ENCODE data around the gene MEP1B. TPM values are rescaled to one million over a fixed set of nuclear protein-coding genes. Genes with fewer than 3 reads are reported as not detected.

The MEP1B gene
- total RNA-seq, 1 donor from 2014 or later: not detected

GRCh38 chr18:32243358-32243757 lies 53.5 kb downstream of the MEP1B start:
- Histone ChIP-seq H3K4me1 (ENCODE audit: control insufficient read depth in 3 of 3, insufficient read depth in 3 of 3, low read length in 3 of 3) (no peaks in the 10 kb centered on the region), H3K4me3 (ENCODE audit: low read length in 3 of 3) (no peak overlapping the region), H3K9me3 (ENCODE audit: control insufficient read depth in 3 of 3, low read length in 3 of 3) (no peaks in the 10 kb centered on the region), H3K27ac (ENCODE audit: low read depth, low read length) (no peak overlapping the region), H3K27me3 (ENCODE audit: control insufficient read depth in 3 of 3, insufficient read depth in 3 of 3, low read length in 3 of 3) (no peaks in the 10 kb centered on the region), H3K36me3 (ENCODE audit: control insufficient read depth in 3 of 3, insufficient read depth in 3 of 3, low read length in 3 of 3) (no peaks in the 10 kb centered on the region), H3K9ac (ENCODE audit: low read depth in 1 of 3, low read length in 3 of 3) (no peak overlapping the region)

DNA sequence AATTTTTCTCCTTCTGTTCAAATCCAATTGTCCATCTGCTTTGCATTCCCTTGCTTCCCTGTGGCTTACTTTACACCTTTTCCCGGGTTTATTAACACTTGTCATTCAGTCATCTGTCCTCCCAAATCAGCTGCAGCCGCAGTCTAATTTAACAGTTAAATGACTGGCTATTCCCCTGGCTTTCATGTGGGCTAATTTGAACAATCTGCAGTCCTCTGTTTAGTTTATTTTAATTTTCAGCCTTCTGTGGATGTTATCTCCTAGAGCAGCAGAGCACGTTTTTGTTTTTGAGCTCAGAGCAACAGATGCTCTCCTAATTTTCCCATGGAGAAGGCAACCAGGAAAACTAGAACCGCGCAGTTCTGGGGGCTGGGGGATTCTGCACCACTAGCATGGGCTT lies 55.0 kb downstream of the MEP1B start:
- Histone ChIP-seq H3K27ac (ENCODE audit: low read depth, low read length) (no peak overlapping the region), H3K27me3 (ENCODE audit: control insufficient read depth in 3 of 3, insufficient read depth in 3 of 3, low read length in 3 of 3) (no peaks in the 10 kb centered on the region), H3K4me3 (ENCODE audit: low read length in 3 of 3) (no peak overlapping the region), H3K4me1 (ENCODE audit: control insufficient read depth in 3 of 3, insufficient read depth in 3 of 3, low read length in 3 of 3) (no peaks in the 10 kb centered on the region), H3K9ac (ENCODE audit: low read depth in 1 of 3, low read length in 3 of 3) (no peak overlapping the region), H3K9me3 (ENCODE audit: control insufficient read depth in 3 of 3, low read length in 3 of 3) (no peaks in the 10 kb centered on the region), H3K36me3 (ENCODE audit: control insufficient read depth in 3 of 3, insufficient read depth in 3 of 3, low read length in 3 of 3) (no peaks in the 10 kb centered on the region)

DNA sequence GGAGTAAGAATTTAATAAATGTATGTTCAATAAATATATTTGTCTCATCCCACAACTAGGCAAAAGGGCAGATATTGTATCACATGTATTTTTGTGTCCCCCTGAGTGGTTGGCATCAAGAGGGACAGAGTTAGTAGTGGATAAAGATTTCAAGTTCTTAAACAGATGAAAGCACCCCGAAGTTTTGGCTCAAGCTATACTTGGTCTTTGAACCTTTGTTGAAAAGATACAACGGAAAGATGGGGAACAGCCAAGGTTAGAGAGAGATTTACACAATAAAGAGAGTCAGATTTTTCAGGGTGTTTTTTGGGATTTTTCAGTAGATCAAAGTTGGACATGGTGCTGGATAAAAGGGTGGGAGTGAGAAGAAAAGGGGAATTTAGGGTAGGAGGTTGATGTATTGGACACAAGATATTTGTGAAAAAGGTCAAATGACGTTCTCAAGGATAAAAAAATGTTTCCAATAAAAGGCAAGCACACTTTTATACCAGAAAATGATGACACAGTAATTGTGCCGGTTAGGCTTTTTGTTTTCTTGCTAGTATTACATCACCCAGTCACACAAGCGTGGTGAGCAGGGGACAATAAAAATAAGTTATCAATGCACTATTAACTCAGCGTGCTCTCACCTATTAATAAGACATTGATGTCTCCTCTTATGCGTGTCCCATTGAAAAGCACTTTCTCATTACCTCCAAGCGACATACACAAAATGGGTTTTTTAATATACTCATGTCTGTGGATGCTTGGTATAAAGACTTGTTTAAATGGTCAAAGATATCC lies 59.5 kb downstream of the MEP1B start:
- Histone ChIP-seq H3K9ac (ENCODE audit: low read depth in 1 of 3, low read length in 3 of 3) (no peak overlapping the region), H3K4me3 (ENCODE audit: low read length in 3 of 3) (no peak overlapping the region), H3K27me3 (ENCODE audit: control insufficient read depth in 3 of 3, insufficient read depth in 3 of 3, low read length in 3 of 3) (no peaks in the 10 kb centered on the region), H3K27ac (ENCODE audit: low read depth, low read length) (no peak overlapping the region), H3K9me3 (ENCODE audit: control insufficient read depth in 3 of 3, low read length in 3 of 3) (no peaks in the 10 kb centered on the region), H3K4me1 (ENCODE audit: control insufficient read depth in 3 of 3, insufficient read depth in 3 of 3, low read length in 3 of 3) (no peaks in the 10 kb centered on the region), H3K36me3 (ENCODE audit: control insufficient read depth in 3 of 3, insufficient read depth in 3 of 3, low read length in 3 of 3) (no peaks in the 10 kb centered on the region)

DNA sequence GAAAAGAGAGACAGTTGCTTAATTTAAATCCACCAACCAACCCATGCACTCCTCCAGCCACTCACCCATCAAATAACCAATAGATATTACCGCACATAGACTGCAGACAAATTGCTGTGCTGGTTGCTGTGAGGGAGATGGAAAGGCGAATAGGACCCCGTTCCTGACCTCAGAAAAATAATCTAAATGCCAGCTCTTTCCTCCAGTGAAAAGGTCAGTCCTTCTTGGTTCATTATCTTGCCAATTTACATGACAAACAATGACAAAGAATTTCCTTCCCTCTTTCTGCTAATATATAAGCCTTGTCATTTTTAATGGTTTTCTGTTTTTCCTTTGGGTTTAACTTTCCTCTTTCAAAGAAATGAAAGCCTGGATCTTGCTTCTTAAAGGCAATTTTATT lies 61.6 kb downstream of the MEP1B start:
- no peaks in the 10 kb centered on the region for H3K9me3 ChIP-seq (ENCODE audit: control insufficient read depth in 3 of 3, low read length in 3 of 3)
- H3K4me1 ChIP-seq (ENCODE audit: control insufficient read depth in 3 of 3, insufficient read depth in 3 of 3, low read length in 3 of 3): no peaks in the 10 kb centered on the region
- H3K27ac ChIP-seq (ENCODE audit: low read depth, low read length): no peak overlapping the region
- no peak overlapping the region for H3K4me3 ChIP-seq (ENCODE audit: low read length in 3 of 3)
- H3K27me3 ChIP-seq (ENCODE audit: control insufficient read depth in 3 of 3, insufficient read depth in 3 of 3, low read length in 3 of 3): no peaks in the 10 kb centered on the region
- no peaks in the 10 kb centered on the region for H3K36me3 ChIP-seq (ENCODE audit: control insufficient read depth in 3 of 3, insufficient read depth in 3 of 3, low read length in 3 of 3)
- H3K9ac ChIP-seq (ENCODE audit: low read depth in 1 of 3, low read length in 3 of 3): no peak overlapping the region

GRCh38 chr18:32252141-32252860 lies 62.5 kb downstream of the MEP1B start:
- Histone ChIP-seq H3K4me3 (ENCODE audit: low read length in 3 of 3) (no peak overlapping the region), H3K9me3 (ENCODE audit: control insufficient read depth in 3 of 3, low read length in 3 of 3) (no peaks in the 10 kb centered on the region)

GRCh38 chr18:32255570-32255969 lies 65.7 kb downstream of the MEP1B start:
- Histone ChIP-seq H3K9ac (ENCODE audit: low read depth in 1 of 3, low read length in 3 of 3) (no peak overlapping the region), H3K4me3 (ENCODE audit: low read length in 3 of 3) (no peak overlapping the region), H3K4me1 (ENCODE audit: control insufficient read depth in 3 of 3, insufficient read depth in 3 of 3, low read length in 3 of 3) (no peaks in the 10 kb centered on the region), H3K27me3 (ENCODE audit: control insufficient read depth in 3 of 3, insufficient read depth in 3 of 3, low read length in 3 of 3) (no peaks in the 10 kb centered on the region), H3K36me3 (ENCODE audit: control insufficient read depth in 3 of 3, insufficient read depth in 3 of 3, low read length in 3 of 3) (no peaks in the 10 kb centered on the region), H3K9me3 (ENCODE audit: control insufficient read depth in 3 of 3, low read length in 3 of 3) (no peaks in the 10 kb centered on the region), H3K27ac (ENCODE audit: low read depth, low read length) (no peak overlapping the region)

More at GRCh38 chr18:32252141-32252860, 62.5 kb downstream of the MEP1B start:
- H3K9ac ChIP-seq (ENCODE audit: low read depth in 1 of 3, low read length in 3 of 3): no peak overlapping the region
- no peaks in the 10 kb centered on the region for H3K36me3 ChIP-seq (ENCODE audit: control insufficient read depth in 3 of 3, insufficient read depth in 3 of 3, low read length in 3 of 3)
- no peak overlapping the region for H3K27ac ChIP-seq (ENCODE audit: low read depth, low read length)
- H3K27me3 ChIP-seq (ENCODE audit: control insufficient read depth in 3 of 3, insufficient read depth in 3 of 3, low read length in 3 of 3): no peaks in the 10 kb centered on the region
- no peaks in the 10 kb centered on the region for H3K4me1 ChIP-seq (ENCODE audit: control insufficient read depth in 3 of 3, insufficient read depth in 3 of 3, low read length in 3 of 3)

- Histone ChIP-seq H3K36me3 (ENCODE audit: control insufficient read depth in 3 of 3, insufficient read depth in 3 of 3, low read length in 3 of 3) (no peaks in the 10 kb centered on the region), H3K9me3 (ENCODE audit: control insufficient read depth in 3 of 3, low read length in 3 of 3) (no peaks in the 10 kb centered on the region), H3K9ac (ENCODE audit: low read depth in 1 of 3, low read length in 3 of 3) (no peak overlapping the region), H3K4me3 (ENCODE audit: low read length in 3 of 3) (no peak overlapping the region), H3K4me1 (ENCODE audit: control insufficient read depth in 3 of 3, insufficient read depth in 3 of 3, low read length in 3 of 3) (no peaks in the 10 kb centered on the region), H3K27ac (ENCODE audit: low read depth, low read length) (no peak overlapping the region), H3K27me3 (ENCODE audit: control insufficient read depth in 3 of 3, insufficient read depth in 3 of 3, low read length in 3 of 3) (no peaks in the 10 kb centered on the region)
These were observed 67.4 kb downstream of the MEP1B start for GRCh38 chr18:32257084-32257785.

- H3K9ac ChIP-seq (ENCODE audit: low read depth in 1 of 3, low read length in 3 of 3): no peak overlapping the region
- no peaks in the 10 kb centered on the region for H3K4me1 ChIP-seq (ENCODE audit: control insufficient read depth in 3 of 3, insufficient read depth in 3 of 3, low read length in 3 of 3)
- H3K27ac ChIP-seq (ENCODE audit: low read depth, low read length): no peak overlapping the region
- H3K36me3 ChIP-seq (ENCODE audit: control insufficient read depth in 3 of 3, insufficient read depth in 3 of 3, low read length in 3 of 3): no peaks in the 10 kb centered on the region
- no peaks in the 10 kb centered on the region for H3K9me3 ChIP-seq (ENCODE audit: control insufficient read depth in 3 of 3, low read length in 3 of 3)
- H3K4me3 ChIP-seq (ENCODE audit: low read length in 3 of 3): no peak overlapping the region
- H3K27me3 ChIP-seq (ENCODE audit: control insufficient read depth in 3 of 3, insufficient read depth in 3 of 3, low read length in 3 of 3): no peaks in the 10 kb centered on the region
These were observed 68.3 kb downstream of the MEP1B start for GRCh38 chr18:32258148-32258547.

DNA sequence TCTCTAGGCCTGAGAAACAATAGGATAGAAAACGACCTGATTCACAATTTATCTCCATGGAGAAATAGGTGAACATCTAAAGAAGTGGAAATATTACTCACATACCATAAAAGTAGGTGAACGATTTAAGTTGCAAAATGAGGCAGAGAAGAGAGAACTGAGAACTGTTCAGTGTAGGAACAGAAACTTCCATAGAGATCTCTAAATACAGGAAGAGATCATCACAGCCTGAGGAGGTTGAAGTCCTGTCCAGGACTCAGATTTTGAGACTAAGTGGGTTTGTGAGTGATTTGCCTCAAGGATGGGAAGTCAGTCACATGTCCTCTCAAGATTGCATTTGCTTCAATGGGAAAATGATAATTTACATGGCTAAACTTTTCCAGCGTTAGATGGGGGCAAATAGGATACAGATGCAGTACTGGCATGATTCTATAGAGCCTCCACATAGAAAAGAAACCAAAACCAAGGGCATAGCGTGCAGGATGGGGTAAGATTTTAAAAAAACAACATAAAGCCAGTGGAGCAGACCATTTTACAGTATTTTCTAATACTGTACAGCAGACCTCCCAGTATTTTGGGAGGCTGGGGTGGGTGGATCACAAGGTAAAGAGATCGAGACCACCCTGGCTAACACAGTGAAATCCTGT lies 68.8 kb downstream of the MEP1B start:
- Histone ChIP-seq H3K27ac (ENCODE audit: low read depth, low read length) (no peak overlapping the region), H3K9ac (ENCODE audit: low read depth in 1 of 3, low read length in 3 of 3) (no peak overlapping the region), H3K27me3 (ENCODE audit: control insufficient read depth in 3 of 3, insufficient read depth in 3 of 3, low read length in 3 of 3) (no peaks in the 10 kb centered on the region), H3K4me3 (ENCODE audit: low read length in 3 of 3) (no peak overlapping the region), H3K9me3 (ENCODE audit: control insufficient read depth in 3 of 3, low read length in 3 of 3) (no peaks in the 10 kb centered on the region), H3K4me1 (ENCODE audit: control insufficient read depth in 3 of 3, insufficient read depth in 3 of 3, low read length in 3 of 3) (no peaks in the 10 kb centered on the region), H3K36me3 (ENCODE audit: control insufficient read depth in 3 of 3, insufficient read depth in 3 of 3, low read length in 3 of 3) (no peaks in the 10 kb centered on the region)

All from skeletal muscle tissue (tissue), 4 donors.